ENCODE measurements around the gene LEP.

Gene LEP

DNA sequence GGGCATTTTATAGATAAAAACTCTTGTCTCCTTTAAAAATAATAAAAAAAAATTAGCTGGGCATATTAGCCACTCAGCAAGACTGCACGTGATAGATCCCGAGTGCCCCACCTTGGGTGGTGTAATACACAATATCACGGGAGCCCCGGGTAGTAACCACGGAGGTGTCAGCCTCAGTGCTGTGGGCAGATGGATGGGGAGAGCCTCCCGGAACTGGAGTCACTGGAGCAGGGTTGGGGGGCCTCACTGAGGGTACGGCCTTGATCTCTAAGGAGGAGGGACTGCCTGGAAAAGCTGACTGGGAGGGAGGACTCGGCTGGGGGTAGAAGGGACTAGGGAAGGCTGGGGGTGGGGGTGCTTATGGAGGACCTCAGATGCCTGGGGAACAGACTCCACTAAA, 12.6 kb downstream of the LEP start:
- no peak for DNase-seq

DNA sequence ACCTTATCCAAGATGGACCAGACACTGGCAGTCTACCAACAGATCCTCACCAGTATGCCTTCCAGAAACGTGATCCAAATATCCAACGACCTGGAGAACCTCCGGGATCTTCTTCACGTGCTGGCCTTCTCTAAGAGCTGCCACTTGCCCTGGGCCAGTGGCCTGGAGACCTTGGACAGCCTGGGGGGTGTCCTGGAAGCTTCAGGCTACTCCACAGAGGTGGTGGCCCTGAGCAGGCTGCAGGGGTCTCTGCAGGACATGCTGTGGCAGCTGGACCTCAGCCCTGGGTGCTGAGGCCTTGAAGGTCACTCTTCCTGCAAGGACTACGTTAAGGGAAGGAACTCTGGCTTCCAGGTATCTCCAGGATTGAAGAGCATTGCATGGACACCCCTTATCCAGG, 13.4 kb downstream of the LEP start:
- no peak for DNase-seq

DNA sequence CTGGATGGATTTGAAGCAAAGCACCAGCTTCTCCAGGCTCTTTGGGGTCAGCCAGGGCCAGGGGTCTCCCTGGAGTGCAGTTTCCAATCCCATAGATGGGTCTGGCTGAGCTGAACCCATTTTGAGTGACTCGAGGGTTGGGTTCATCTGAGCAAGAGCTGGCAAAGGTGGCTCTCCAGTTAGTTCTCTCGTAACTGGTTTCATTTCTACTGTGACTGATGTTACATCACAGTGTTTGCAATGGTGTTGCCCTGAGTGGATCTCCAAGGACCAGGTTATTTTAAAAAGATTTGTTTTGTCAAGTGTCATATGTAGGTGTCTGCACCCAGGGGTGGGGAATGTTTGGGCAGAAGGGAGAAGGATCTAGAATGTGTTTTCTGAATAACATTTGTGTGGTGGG, 14.2 kb downstream of the LEP start:
- no peak for DNase-seq

DNA sequence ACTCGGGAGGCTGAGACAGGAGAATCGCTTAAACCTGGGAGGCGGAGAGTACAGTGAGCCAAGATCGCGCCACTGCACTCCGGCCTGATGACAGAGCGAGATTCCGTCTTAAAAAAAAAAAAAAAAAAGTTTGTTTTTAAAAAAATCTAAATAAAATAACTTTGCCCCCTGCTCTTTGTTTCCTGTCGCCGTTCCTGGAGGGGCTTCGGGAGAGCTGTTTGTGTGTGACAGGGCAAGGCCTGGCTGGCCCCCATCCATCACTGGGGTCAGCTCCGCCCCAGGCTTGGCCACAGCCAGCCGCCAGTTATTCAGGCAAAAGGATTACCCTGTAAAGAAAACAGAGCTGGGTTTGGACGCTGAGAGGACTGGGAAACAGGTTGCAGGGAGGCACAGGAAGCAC, 16.4 kb downstream of the LEP start:
- DNase-seq = no peak

DNA sequence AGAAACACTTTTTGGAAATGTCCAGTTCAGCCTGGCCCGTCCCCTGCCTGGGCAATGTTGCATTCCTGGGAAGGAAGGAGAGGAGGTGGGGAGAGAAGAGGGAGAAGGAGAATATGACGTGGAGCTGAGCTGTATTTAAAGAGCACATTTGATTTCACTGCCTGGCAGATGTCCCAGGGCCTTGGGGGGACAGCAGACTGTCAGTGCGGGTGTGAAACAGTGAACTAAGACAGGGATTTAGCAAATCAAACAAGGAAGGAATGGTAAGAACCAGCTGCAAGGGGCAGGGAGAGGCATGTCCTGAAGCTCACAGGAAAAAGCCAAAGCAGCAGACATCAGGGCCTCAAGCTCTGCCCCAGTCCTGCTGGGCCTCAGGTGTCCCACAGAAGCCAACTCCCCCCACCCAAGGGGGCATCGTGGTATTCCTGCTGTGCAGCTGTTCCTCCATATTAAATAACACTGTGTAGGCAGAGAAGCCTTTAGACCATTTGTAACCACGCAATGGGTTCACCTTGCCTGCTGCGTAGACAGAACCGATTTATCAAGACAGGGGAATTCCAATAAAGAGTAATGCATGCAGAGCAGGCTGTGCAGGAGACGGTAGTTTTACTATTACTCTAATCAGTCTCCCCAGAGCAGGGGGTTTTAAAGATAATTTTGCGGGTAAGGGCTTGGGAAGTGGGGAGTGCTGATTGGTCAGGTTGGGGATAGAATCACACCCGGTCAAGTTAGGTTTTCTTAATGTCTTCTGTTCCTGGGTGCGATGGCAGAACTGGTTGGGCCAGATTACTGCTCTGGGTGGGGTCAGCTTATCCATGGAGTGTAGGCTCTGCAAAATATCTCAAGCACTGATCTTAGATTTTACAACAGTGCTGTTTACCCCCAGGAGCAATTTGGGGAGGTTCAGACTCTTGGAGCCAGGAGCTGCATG, 18.3 kb downstream of the LEP start:
- no peak for DNase-seq

DNA sequence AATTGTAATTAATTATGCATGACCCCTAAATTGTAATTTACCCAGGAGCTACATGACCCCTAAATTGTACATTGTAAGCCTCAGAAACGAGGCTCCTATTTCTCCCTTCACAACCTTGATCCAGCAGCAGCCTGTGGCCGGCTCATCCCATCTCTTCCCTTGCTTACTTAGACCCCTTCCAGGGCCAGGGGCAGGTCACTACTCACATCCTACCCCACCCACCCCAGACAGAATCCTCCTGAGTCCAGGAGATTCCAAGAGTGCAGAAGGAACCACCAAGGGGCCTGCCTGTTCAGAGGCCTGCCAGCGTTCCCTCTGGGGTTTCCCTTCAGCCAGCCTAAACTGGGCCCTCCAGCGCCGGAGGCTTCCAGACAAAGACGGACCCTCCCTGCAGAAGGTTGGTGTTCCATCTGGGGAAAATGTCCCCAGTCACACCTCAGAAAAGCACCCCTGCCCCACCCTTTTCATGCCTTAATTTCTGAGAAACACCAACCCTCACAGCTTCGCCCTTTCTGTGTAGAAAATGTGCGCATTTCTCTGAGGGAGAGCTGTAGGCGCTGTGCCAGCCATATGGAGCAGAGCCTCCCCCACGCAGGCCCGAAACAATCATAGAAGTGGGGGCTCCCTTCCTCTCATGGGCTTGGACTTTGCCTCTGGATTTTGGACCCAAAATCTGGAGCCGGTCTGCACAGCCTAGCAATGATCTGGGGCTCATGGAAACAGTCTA, 19.2 kb downstream of the LEP start:
- DNase-seq = no peak

DNA sequence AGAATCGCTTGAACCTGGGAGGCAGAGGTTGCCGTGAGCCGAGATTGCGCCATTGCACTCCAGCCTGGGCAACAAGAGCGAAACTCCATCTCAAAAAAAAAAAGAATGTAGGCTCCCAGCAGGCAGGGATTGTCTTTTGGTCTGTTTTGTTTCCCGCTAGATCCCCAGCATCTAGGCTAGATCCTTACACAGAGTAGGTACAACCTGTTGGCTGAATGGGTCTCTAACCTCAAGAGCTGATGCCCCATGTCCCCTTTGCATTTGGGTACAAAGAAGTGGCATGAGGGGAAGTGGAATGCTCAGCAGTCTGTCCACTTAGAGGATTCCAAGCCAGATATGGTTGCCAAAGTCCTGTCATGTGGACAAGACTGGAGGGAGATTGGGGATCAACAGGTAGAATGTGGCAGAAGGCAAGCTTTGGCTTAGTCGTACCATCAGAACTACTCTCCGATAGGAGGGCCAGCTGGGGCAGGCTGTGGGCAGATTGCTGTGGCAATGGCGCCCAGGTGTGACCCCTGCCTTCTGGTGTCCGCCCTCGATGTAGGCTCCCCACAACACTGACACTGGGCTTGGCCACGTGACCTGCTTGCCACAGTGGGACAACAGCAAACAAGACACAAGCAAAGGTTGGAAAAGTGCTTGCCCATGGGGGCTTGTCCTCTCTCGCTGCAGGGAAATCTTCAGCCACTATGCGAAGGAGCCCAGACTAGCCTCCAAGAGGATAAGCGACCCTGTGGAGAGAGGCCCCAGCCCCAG, 21.4 kb downstream of the LEP start:
- DNase-seq = no peak

DNA sequence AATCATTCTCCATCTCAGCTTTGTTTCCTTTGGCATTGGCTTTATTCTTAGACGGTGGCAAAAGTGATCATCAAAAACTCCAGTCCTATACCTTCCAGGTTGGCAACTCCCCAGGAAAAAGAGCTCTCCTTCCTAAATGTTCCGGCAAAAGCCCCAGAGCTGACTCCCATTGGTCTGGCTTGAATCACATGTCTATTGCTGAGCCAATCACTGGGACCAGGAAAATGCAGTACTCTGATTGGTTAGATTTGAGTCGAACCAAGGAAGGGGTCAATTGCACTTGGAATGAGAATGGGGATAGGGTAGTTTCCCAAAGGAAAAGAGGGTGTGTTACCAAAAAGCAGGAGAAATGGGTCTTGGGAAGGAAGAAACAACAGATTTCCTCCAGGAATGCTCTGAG, 22.3 kb downstream of the LEP start:
- no peak for DNase-seq

DNA sequence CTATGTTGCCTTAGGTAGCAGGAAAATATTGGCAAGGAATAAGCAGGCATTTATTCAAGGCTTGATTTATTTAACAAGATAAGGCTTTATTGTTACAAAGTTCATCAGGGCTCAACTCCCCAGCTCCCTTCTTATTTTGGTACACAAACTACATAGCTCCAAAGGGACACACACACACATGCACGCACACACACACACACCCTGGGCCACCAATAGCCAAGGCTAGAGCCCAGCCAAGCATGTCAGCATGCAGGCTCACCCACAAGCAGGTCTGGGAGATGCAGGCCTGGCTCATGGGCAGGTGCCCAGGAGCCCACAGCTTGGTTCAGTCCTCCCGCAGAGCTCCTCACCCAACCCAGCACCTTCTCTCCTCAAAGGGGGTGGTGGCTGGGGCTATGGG, 23.4 kb downstream of the LEP start:
- no peak for DNase-seq

DNA sequence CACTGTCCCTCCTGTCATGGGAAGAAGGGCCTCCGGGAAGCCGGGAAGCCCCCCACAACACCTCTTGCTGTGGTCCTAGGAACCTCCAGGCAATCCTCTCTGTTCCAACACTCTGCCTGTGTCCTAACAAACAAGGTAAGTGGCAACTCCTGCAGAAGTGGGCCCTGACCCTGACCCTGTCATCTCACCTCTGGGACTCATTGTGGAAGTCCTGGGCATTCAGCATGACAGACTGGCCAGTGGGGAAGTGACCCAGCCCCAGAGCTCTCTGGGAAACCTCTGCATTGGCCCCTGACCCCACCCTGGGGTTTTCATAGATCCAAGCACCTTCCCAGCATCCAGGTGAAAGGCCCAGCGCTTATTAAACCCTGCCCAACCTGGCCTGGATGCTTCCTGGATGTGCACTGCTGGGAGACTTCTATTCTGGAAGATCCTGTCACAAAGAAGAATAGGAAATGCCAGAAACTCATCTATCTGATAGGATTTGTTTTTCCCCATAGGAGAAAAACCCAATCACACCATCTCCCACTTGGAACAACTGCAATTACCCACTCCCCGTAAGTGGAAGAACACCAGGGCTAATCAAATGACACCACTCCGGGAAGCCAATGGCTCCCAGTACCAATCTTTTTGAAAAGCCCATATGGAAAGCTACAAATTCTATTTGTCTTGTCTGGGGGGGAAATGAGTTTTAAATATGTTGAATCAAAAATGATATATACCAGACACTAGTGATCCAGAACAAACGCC, 24.3 kb downstream of the LEP start:
- no peak for DNase-seq

DNA sequence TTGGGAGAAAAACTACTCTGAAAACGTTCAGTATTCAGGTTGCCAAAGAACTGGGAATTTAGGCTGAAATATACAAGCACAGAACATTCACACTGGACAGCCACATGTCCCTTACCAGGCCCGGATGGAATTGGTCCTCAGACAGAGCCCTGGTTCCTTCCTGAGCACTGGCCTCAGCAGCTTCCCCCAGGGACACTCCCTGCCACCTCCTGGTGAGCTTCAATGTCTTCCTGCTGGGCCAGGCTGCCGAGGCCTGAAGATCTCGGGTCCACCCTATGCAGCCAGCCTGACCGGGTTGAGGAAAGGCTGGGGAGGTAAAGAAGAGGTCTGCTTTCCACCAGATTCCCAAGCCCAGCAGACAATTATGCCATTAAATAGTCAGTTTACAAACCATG, 24.8 kb downstream of the LEP start:
- DNase-seq = no peak

DNA sequence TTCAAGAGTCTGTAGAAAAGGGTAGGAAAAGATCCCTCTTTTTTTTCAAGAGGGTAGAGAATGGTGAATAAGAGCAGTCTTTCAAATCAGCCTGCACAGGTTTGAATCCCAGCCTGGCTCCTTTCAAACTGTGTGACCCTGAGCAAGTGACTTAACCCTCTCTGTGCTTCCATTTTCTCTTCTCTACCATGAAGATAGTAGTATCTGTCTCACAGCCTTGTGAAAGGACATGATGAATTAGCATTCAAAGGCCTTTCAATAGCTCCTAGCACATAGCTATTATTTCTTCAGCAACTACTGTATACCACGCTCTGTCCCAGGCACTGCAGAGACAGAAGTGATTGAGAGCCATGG, 25.4 kb downstream of the LEP start:
- DNase-seq = no peak

DNA sequence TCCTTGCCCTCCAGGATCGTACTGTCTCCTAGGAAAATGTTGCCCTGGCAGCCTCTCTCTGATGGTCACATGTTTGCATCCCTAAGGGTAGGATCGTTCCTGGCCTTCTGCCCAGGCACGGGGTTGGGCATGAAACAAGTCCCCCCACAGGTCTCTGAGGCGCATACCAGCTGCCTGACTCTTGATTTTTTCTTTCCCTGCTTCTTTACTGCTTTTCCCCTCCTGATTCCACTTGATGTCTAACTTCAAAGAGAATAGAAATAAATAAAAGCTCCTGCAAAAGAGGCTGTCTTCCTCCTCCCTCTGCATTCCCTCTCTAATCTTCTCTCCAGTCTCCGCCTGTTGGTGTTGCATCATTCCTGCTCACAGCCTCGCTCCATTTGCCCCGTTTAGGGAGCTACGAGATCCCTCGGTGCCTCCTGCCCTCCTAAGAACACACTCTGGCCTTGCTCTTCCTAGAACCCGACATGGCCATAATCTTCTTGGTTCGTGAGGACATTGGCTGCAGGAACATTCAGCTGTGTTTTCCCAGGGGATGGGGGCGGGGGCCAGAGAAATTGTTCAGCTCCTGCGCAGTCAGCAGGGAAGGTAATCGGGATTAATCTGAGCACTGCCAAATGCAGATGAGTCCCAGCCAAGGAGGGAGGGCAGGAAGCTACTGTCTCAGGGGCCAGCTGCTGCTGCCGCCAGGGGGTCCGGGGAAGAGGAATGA, 26.0 kb downstream of the LEP start:
- DNase-seq = peak; percentile 84

DNA sequence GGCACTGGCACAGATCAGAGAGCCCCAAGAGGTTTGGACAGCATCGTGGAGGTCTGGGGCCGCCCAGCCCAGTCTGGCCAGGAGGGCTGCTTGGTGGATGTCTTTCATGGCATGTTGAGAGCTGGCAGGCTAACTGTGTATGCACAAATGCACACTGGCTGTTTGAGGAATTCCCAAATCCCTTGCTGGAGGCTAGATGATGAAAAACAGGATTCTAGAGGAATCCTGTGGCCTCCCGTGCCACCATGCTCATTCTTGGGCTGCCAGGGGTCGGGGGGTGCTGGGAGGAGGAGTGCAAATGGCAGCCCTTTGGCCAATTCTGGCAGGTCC, 26.5 kb downstream of the LEP start:
- no peak for DNase-seq

DNA sequence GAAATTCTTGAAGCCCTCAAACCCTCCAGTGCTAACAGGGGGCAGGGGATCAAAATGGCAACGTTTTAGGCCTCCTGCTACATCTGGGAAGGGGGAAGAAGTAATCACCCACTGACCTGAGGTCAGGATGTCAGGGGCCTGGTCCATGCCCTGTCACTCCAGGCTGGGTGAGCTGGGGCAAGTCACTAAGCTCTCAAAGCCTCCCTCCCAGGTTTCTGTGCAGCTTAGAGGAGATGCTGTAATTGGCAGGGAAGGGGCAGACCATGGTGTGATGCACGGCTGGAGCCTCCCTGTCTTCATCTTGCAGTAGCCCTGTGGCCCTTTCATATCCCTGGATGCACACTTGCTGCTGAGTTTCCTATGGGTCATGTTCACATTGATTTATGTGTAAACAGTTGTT, 27.2 kb downstream of the LEP start:
- no peak for DNase-seq

DNA sequence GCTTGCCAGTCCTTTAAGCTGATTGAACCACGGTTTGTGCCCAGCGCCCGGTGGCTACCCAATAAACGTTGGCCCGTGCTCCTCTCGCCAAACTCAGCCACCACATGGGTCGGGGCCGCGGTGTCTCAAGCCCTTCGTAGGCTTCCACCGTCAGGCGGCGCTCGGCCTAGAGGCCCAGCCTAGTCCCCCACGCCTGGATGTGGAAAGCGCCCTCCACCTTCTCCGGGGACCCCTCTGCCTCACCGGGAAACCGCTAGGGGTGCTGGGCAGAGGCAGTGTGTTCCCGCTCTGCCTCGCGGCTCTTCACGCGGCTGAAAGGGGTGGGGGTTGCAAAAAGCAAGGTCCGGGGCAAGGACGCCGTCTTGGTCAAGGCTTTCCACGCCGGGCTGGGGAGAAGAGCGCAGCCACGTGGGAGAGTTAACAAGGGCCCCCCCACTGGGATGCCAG, 29.8 kb downstream of the LEP start:
- no peak for DNase-seq

DNA sequence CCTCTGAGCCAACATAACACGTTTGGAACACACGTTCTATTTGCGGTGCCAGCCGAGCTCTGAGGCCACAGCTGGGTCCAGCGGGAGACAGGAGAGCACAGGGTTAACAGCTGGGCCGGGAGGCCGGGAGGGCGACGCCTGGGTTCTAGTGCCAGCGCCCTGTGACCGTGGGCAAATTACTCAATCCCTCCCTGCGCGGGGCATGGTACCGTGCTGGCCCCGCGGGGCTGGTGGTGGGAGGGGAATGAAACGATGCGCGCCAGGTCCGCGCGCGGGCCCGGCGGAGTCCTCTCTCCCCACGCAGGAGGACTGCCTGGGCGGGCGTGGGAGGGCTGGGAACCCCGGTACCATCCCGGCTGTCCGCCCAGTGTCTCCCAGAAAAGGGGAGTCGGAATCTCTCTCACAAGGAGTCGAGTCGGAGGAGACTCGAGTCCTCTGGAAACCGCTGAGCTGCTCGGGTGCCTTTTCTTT, 30.4 kb downstream of the LEP start:
- DNase-seq = no peak

DNA sequence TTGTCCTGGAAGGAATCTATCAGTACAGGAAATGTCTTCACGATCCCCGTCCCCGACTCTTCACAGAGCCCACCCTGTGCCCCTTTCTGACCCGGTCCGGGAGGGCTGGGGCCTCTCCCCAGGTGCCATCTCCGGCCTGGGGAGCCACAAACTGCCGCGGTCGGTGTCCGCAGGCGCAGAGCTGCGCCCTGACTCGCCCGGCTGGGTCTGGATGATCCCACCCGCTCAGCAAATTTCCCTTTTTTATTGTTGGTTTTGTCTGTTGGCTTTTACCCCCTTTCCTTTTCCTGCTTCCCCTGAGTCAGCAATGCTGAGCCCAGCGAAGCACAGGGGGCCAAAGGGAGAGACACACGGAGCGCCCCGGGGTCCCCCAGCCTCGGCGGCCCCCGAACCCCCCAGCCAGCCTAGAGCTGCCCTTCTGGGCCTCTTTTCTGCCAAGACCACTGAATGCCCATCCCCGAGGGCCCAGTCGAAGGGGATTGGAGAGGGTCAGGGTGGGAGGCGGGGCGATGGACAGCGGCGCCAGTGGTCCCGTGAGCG, 30.9 kb downstream of the LEP start:
- DNase-seq = no peak

DNA sequence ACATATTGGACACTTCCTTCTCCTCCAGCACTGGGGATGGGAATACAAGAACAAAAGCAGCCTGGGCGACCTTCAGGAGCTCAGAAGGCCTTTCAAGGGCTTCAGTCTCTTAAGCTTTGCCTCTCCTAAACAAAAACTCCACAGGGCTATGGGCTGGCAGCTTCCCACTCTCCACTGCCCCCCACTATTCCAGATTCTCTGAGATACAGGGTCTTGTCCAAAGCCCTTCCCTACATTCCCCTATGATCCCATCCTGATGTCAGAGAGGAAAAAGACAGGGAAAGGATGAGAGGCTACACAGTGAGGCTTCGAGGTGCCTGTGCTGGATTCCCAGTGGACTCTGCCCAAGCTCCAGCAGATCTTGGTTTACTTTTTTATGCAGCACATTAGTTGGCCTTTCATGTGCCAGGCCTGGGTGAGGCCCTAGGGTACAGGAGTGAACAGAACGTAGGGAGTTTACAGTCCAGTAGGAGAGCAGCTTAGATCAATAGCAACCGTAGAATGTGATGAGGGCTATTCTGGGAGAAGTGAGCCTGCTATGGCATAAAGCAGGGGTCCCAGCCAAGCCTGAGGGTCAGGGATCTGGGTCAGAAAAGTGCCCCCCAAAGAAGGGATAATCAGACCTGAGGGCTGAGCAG, 33.3 kb downstream of the LEP start:
- no peak for DNase-seq

DNA sequence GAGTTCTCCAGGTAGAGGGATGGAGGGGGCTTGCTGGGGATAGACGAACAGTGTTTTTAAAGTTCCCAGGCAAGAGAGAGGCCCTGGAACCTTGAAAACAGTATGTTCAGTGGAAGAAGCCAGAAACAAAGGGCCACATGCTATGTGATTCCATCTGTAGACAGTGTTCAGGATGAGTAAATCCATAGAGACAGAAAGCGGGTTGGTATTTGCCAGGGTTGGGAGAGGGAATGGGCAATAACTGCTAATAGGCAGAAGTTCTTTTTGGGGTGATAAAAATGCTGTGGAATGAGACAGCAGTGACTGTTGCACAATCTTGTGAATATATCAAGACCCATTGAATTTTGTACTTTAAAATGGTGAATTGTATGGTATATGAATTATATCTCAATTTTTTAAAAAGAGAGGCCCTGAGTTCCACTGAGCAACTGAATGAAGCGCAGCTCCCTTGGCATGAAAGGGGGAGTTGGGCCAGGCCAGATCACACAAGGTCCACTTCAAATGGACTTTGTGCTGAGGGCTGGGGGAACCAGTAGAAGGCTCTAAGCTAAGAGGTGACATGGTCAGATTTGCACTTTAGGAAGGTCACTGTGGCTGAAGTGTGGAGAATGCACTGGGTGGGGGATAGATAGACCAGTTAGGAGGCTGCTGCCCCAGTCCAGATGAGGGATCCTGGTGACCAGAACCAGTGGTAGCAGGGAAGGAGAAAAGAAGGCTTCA, 34.0 kb downstream of the LEP start:
- DNase-seq = no peak

DNA sequence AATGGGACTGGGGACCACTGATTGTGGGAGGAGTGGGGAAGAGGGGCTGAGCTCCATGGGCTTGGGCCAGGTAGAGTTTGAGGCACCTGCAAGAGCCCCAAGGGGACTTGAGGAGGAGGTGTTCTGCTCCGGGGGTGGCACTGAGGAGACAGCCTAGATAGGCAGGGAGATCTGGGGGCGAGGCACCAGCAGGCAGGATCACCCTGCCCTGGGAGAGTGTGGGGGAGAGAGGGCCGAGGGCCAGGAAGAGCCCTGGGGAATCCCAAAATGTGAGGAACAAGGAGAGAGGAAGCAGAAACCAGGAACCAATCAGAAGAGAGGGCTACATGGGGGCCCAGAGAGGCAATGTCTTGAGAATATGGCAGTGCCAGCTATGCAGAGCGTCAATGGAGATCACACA, 34.6 kb downstream of the LEP start:
- DNase-seq = no peak

Data from NCI-H524 treated with DMSO at 0.1 percent for 48 hours (cell line).